BLaER1 (cell line): Measurements from ENCODE around the gene PXMP4.

ENCODE experiments used
- H3K27ac ChIP-seq: shearing (Covaris generic); formaldehyde crosslinking; 2 replicates; pipeline ENCODE4 v1.8.1; 2022
- H3K27me3 ChIP-seq: shearing (Covaris generic); formaldehyde crosslinking; 2 replicates; pipeline ENCODE4 v1.8.1; 2022
- H3K36me3 ChIP-seq: shearing (Covaris generic); formaldehyde crosslinking; 2 replicates; pipeline ENCODE4 v1.8.1; 2022
- H3K4me1 ChIP-seq: shearing (Covaris generic); formaldehyde crosslinking; 2 replicates; pipeline ENCODE4 v1.8.1; 2022
- H3K4me2 ChIP-seq: shearing (Covaris generic); formaldehyde crosslinking; 2 replicates; pipeline ENCODE4 v1.8.1; 2022
- H3K4me3 ChIP-seq: shearing (Covaris generic); formaldehyde crosslinking; 2 replicates; pipeline ENCODE4 v1.8.1; 2022
- H3K9ac ChIP-seq: shearing (Covaris generic); formaldehyde crosslinking; 2 replicates; pipeline ENCODE4 v1.8.1; 2022
- H3K9me3 ChIP-seq: shearing (Covaris generic); formaldehyde crosslinking; 2 replicates; pipeline ENCODE4 v1.8.1; 2022
- H4K20me1 ChIP-seq: shearing (Covaris generic); formaldehyde crosslinking; 2 replicates; pipeline ENCODE4 v1.8.1; 2022
- Cebpa-rat ChIP-seq: shearing (Covaris generic); IDR thresholded peaks from 2 replicates; pipeline ENCODE4 v1.8.1; 2022

The PXMP4 gene

GRCh38 chr20:33721391-33722140 is 1.5 kb upstream of the PXMP4 start:
- Histone ChIP-seq H4K20me1 (no peaks in the 10 kb centered on the region), H3K36me3 (no peaks in the 10 kb centered on the region), H3K9me3 (peaks cover 28% of the 10 kb centered on the region), H3K4me3 (no peak overlapping the region), H3K9ac (no peak overlapping the region), H3K27me3 (no peaks in the 10 kb centered on the region), H3K27ac (no peak overlapping the region), H3K4me1 (no peaks in the 10 kb centered on the region), H3K4me2 (no peak overlapping the region)
- no peak for TF ChIP-seq Cebpa-rat

GRCh38 chr20:33719277-33719988 is 677 bp downstream of the PXMP4 start:
- Histone ChIP-seq H4K20me1 (no peaks in the 10 kb centered on the region), H3K4me2 (no peak overlapping the region), H3K4me1 (no peaks in the 10 kb centered on the region), H3K36me3 (no peaks in the 10 kb centered on the region), H3K4me3 (0 out of 2 replicates have a peak overlapping the region, but pooled peaks have one; percentile 39), H3K9ac (no peak overlapping the region), H3K9me3 (peaks cover 28% of the 10 kb centered on the region), H3K27me3 (no peaks in the 10 kb centered on the region), H3K27ac (no peak overlapping the region)
- no peak for TF ChIP-seq Cebpa-rat

- Histone ChIP-seq H4K20me1 (no peaks in the 10 kb centered on the region), H3K9me3 (peaks cover 23% of the 10 kb centered on the region), H3K27ac (no peak overlapping the region), H3K9ac (no peak overlapping the region), H3K4me3 (no peak overlapping the region), H3K4me1 (no peaks in the 10 kb centered on the region), H3K27me3 (no peaks in the 10 kb centered on the region), H3K4me2 (no peak overlapping the region), H3K36me3 (no peaks in the 10 kb centered on the region)
- no peak for TF ChIP-seq Cebpa-rat
Measured at GRCh38 chr20:33716498-33716897, 3.6 kb downstream of the PXMP4 start.

GRCh38 chr20:33713865-33714367 is 6.2 kb downstream of the PXMP4 start:
- H3K36me3 ChIP-seq, result no peaks in the 10 kb centered on the region
- no peaks in the 10 kb centered on the region for H3K9me3 ChIP-seq
- H3K4me3 ChIP-seq, result no peak overlapping the region
- no peaks in the 10 kb centered on the region for H4K20me1 ChIP-seq
- H3K4me2 ChIP-seq, result no peak overlapping the region
- TF ChIP-seq Cebpa-rat, result no peak
- no peaks in the 10 kb centered on the region for H3K27me3 ChIP-seq
- no peaks in the 10 kb centered on the region for H3K4me1 ChIP-seq
- no peak overlapping the region for H3K9ac ChIP-seq
- H3K27ac ChIP-seq, result no peak overlapping the region

- TF ChIP-seq Cebpa-rat, result no peak
- Histone ChIP-seq H3K9ac (no peak overlapping the region), H3K27ac (no peak overlapping the region), H3K4me2 (no peak overlapping the region), H3K27me3 (no peaks in the 10 kb centered on the region), H3K4me1 (no peaks in the 10 kb centered on the region), H3K9me3 (no peaks in the 10 kb centered on the region), H4K20me1 (no peaks in the 10 kb centered on the region), H3K4me3 (no peak overlapping the region), H3K36me3 (no peaks in the 10 kb centered on the region)
Measured at GRCh38 chr20:33711446-33711738, 8.7 kb downstream of the PXMP4 start.

- H3K4me2 ChIP-seq, result no peak overlapping the region
- H3K9ac ChIP-seq, result no peak overlapping the region
- no peak for TF ChIP-seq Cebpa-rat
- H3K4me3 ChIP-seq, result no peak overlapping the region
- no peaks in the 10 kb centered on the region for H3K27me3 ChIP-seq
- no peaks in the 10 kb centered on the region for H3K4me1 ChIP-seq
- no peaks in the 10 kb centered on the region for H3K9me3 ChIP-seq
- H3K27ac ChIP-seq, result no peak overlapping the region
- H4K20me1 ChIP-seq, result no peaks in the 10 kb centered on the region
- H3K36me3 ChIP-seq, result no peaks in the 10 kb centered on the region
Measured at GRCh38 chr20:33710681-33711445, 9.2 kb downstream of the PXMP4 start.

GRCh38 chr20:33709905-33710541 is 10.1 kb downstream of the PXMP4 start:
- Histone ChIP-seq H3K36me3 (no peaks in the 10 kb centered on the region), H3K4me2 (no peak overlapping the region), H3K27ac (no peak overlapping the region), H3K9me3 (no peaks in the 10 kb centered on the region), H3K27me3 (no peaks in the 10 kb centered on the region), H3K9ac (no peak overlapping the region), H3K4me3 (no peak overlapping the region), H4K20me1 (no peaks in the 10 kb centered on the region), H3K4me1 (no peaks in the 10 kb centered on the region)
- no peak for TF ChIP-seq Cebpa-rat

GRCh38 chr20:33709398-33709797 is 10.7 kb downstream of the PXMP4 start:
- H3K27me3 ChIP-seq, result no peaks in the 10 kb centered on the region
- H3K4me2 ChIP-seq, result no peak overlapping the region
- no peaks in the 10 kb centered on the region for H3K4me1 ChIP-seq
- H3K36me3 ChIP-seq, result no peaks in the 10 kb centered on the region
- H3K4me3 ChIP-seq, result no peak overlapping the region
- H3K27ac ChIP-seq, result no peak overlapping the region
- no peaks in the 10 kb centered on the region for H4K20me1 ChIP-seq
- H3K9ac ChIP-seq, result no peak overlapping the region
- no peak for TF ChIP-seq Cebpa-rat
- no peaks in the 10 kb centered on the region for H3K9me3 ChIP-seq

- H3K27ac ChIP-seq, result no peak overlapping the region
- H3K4me1 ChIP-seq, result peaks cover 11% of the 10 kb centered on the region
- H3K27me3 ChIP-seq, result no peaks in the 10 kb centered on the region
- H3K9ac ChIP-seq, result no peak overlapping the region
- H4K20me1 ChIP-seq, result no peaks in the 10 kb centered on the region
- no peaks in the 10 kb centered on the region for H3K36me3 ChIP-seq
- no peak for TF ChIP-seq Cebpa-rat
- H3K4me3 ChIP-seq, result no peak overlapping the region
- no peaks in the 10 kb centered on the region for H3K9me3 ChIP-seq
- no peak overlapping the region for H3K4me2 ChIP-seq
Measured at GRCh38 chr20:33707668-33708067, 12.4 kb downstream of the PXMP4 start.
